Transverse colon (tissue), 4 donors: Measurements from ENCODE around the gene KIF16B. TPM values are rescaled to one million over a fixed set of nuclear protein-coding genes. Genes with fewer than 3 reads are reported as not detected.

Experiments
- DNase-seq: peaks from one replicate; pipeline ENCODE4 v3.0.0-alpha.2; 2019
- H3K27ac ChIP-seq, 4 donors: fragments of 200-600 bp; sonication (generic); 2 replicates each; pipeline ENCODE4 v1.5.1; 2016 to 2018; ENCODE audit warnings: inconsistent platforms in 4 of 4
- H3K27me3 ChIP-seq: fragments of 200-600 bp; sonication (generic); 2 replicates; pipeline ENCODE4 v1.5.1; 2017; ENCODE audit warnings: inconsistent platforms
- H3K36me3 ChIP-seq, 4 donors: fragments of 200-600 bp; sonication (generic); 2 replicates each; pipeline ENCODE4 v1.5.1; 2017 to 2019; ENCODE audit warnings: inconsistent platforms in 4 of 4
- H3K4me1 ChIP-seq, 4 donors: fragments of 200-600 bp; sonication (generic); 2 replicates each; pipeline ENCODE4 v1.5.1; 2017 to 2020; ENCODE audit warnings: inconsistent platforms in 4 of 4
- H3K4me3 ChIP-seq, 4 donors: fragments of 200-600 bp; sonication (generic); 1 replicate in 1 of 4; 2 replicates in 3 of 4; pipeline versions ENCODE4 v1.5.1 to v1.6.1; 2017 to 2019; ENCODE audit warnings: inconsistent platforms in 4 of 4
- H3K9me3 ChIP-seq, 2 donors: fragments of 200-600 bp; sonication (generic); 2 replicates each; pipeline ENCODE4 v1.5.1; 2017 to 2019; ENCODE audit warnings: inconsistent platforms in 2 of 2
- EP300 ChIP-seq: sonication (generic); formaldehyde crosslinking; IDR thresholded peaks from one replicate; pipeline ENCODE4 v1.6.1; 2017; ENCODE audit warnings: antibody characterized with exemption, low read depth
- POLR2A ChIP-seq: fragments of 450-650 bp; IDR thresholded peaks from one replicate; pipeline ENCODE4 v1.6.1; 2016; ENCODE audit warnings: antibody characterized with exemption, mild to moderate bottlenecking, moderate library complexity
- POLR2AphosphoS5 ChIP-seq, 3 donors: sonication (generic); formaldehyde crosslinking; IDR thresholded peaks; one replicate each; pipeline ENCODE4 v1.6.1; 2016; ENCODE audit warnings: antibody characterized with exemption in 3 of 3
- WGBS, 2 donors: methylation state at CpG; one replicate each; pipeline ENCODE4 v1.1.5; 2018; ENCODE audit warnings: low coverage in 1 of 2; 5-methylcytosine and 5-hydroxymethylcytosine counted together
- in situ Hi-C, 4 donors: fragments of 200-750 bp; cut with MboI; loops; one replicate each; pipeline versions ENCODE4 v1.15.0 to v1.15.1; 2017; ENCODE audit warnings: low sequenced_read_pairs in 3 of 4, low pct_ligation_motif_present in 1 of 4, low pct_unique_long_range_greater_than_20kb in 1 of 4
- intact Hi-C: fragments of 100-400 bp; cut with DNase I; formaldehyde crosslinking; loops from one replicate; pipeline ENCODE4 v1.15.1; 2023; ENCODE audit warnings: low total_unique reads
- total RNA-seq, 4 donors: library from RNA; depleted of rRNA; stranded (reverse); fragments of >200 nt; gene quantifications; one replicate each; pipeline ENCODE4 v1.1.0, GENCODE V29; 2016
- TF ChIP-seq, protein P1 (sequence below), 5 experiments: fragments of 200-600 bp in 3 of 5; fragments of 450-650 bp in 2 of 5; sonication (generic) in 3 of 5; IDR thresholded peaks; 1 replicate in 2 of 5; 2 replicates in 3 of 5; pipeline ENCODE4 v1.5.1; 2016 to 2017; ENCODE audit warnings: antibody characterized with exemption in 5 of 5, inconsistent platforms in 3 of 5, mild to moderate bottlenecking in 2 of 5, moderate library complexity in 1 of 5

KIF16B gene
- total RNA-seq, 4 donors from 2014 or later = 82.7 to 154 (median 90.1) TPM

DNA sequence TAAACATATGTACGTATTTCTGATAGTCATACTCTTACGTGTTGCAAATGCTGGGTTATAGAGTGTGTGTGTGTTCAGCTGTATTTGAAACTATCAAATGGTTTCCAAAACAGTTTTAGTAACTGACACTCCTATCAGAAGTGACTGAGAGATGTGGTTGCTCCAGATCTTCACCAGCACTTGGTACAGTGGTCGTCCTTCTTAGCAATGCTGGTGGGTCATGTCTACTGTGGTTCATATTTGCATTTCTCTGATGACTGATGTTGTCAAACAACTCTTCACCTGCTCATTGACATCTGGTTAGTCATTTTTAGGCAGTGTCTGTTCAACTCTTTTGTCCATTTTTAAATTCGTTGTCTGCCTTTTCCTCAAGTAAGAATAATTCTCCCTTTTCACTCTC, 259.3 kb downstream of the KIF16B start:
- Histone ChIP-seq H3K27ac (no peak overlapping the region), H3K4me3 (no peak overlapping the region), H3K36me3 (peaks cover 0 to 10% (median 0%) of the 10 kb centered on the region in 4 donors), H3K27me3 (no peaks in the 10 kb centered on the region), H3K4me1 (no peaks in the 10 kb centered on the region), H3K9me3 (no peaks in the 10 kb centered on the region)
- in situ Hi-C loops = no loop called here
- 61 to 78% methylated on average over 2 to 4 of the region's 4 CpGs for WGBS, 2 donors
- TF ChIP-seq POLR2AphosphoS5 (IDR thresholded peaks at IDR 0.05) = no peak
- TF ChIP-seq EP300 = no peak
- TF ChIP-seq, protein P1, sequence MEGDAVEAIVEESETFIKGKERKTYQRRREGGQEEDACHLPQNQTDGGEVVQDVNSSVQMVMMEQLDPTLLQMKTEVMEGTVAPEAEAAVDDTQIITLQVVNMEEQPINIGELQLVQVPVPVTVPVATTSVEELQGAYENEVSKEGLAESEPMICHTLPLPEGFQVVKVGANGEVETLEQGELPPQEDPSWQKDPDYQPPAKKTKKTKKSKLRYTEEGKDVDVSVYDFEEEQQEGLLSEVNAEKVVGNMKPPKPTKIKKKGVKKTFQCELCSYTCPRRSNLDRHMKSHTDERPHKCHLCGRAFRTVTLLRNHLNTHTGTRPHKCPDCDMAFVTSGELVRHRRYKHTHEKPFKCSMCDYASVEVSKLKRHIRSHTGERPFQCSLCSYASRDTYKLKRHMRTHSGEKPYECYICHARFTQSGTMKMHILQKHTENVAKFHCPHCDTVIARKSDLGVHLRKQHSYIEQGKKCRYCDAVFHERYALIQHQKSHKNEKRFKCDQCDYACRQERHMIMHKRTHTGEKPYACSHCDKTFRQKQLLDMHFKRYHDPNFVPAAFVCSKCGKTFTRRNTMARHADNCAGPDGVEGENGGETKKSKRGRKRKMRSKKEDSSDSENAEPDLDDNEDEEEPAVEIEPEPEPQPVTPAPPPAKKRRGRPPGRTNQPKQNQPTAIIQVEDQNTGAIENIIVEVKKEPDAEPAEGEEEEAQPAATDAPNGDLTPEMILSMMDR (IDR thresholded peaks at IDR 0.05) = no peak
- no peak for TF ChIP-seq POLR2A
- intact Hi-C loops = no loop called here
- no peak for DNase-seq

DNA sequence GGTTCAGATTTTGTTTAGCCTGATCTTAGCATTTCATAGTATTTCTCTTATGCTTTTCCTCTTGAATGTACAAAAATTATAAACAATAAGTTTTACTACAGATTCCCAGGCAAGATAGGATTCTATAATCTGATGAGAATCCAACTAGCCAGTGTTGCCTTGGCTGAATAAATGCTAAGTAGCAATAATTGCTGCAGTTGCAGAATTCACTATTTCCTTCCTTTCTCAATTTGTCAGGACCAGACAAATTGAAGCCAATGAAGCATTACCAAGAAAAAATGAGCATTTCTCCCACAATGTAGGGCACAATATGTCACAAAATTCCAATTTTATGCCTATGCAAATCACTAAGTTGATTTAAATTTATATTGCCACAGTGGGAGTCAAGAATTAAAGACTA, 260.2 kb downstream of the KIF16B start:
- TF ChIP-seq EP300 (no peak), POLR2A (no peak), POLR2AphosphoS5 (IDR thresholded peaks at IDR 0.05) (no peak)
- TF ChIP-seq, protein P1 (IDR thresholded peaks at IDR 0.05) = no peak
- Histone ChIP-seq H3K27me3 (no peaks in the 10 kb centered on the region), H3K4me1 (no peaks in the 10 kb centered on the region), H3K27ac (no peak overlapping the region), H3K9me3 (no peaks in the 10 kb centered on the region), H3K36me3 (peaks cover 0 to 10% (median 0%) of the 10 kb centered on the region in 4 donors), H3K4me3 (no peak overlapping the region)
- in situ Hi-C loops (no loop called here), intact Hi-C loops (no loop called here)
- DNase-seq = no peak

DNA sequence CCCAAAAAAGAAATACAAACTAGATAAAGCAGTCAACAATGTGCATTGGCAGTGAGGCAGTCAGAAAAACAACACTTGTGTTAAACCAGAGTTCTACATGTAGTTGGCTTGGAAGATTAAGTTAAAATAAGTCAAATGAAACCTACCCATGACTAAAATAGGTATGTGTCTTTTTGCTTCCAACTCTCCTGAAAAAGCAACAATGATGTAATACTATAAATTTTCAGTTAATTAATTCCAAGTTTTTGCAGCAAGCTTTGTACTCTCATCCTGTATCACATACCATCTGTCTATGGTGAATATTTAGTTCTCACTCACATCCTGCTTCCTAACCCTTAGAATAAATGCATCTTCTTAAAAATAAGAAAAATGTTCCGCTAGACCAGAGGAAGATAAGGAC, 261.5 kb downstream of the KIF16B start:
- DNase-seq = no peak
- H3K36me3 ChIP-seq = peaks cover 0 to 10% (median 0%) of the 10 kb centered on the region in 4 donors
- WGBS, 2 donors = 71 to 95% methylated on average over 1 of the region's 1 CpG
- no peaks in the 10 kb centered on the region for H3K4me1 ChIP-seq
- no peaks in the 10 kb centered on the region for H3K9me3 ChIP-seq
- H3K27me3 ChIP-seq = no peaks in the 10 kb centered on the region
- in situ Hi-C loops (no loop called here), intact Hi-C loops (no loop called here)
- no peak overlapping the region for H3K4me3 ChIP-seq
- H3K27ac ChIP-seq = no peak overlapping the region
- TF ChIP-seq POLR2A (no peak), EP300 (no peak), POLR2AphosphoS5 (IDR thresholded peaks at IDR 0.05) (no peak)
- TF ChIP-seq, protein P1 (IDR thresholded peaks at IDR 0.05) = no peak

DNA sequence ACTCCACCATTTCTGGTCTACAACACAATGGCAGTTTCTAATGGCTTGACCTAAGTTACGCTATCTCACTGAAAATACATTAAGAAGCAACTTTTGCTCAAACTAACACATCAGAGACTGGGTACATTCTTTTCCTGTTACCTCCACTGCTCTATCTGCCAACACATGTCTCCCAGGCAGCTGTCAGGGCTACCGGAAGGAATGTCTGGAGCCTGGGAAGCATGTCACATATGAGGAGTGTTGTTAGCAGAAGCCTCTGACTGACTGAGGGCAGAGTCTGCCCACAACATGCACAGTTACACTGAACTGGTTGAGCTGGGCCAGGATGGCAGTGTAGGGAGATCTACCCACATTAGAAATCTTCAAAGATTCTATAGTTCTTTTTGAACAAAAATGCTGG, 264.5 kb downstream of the KIF16B start:
- Histone ChIP-seq H3K36me3 (peaks cover 0 to 10% (median 0%) of the 10 kb centered on the region in 4 donors), H3K27ac (no peak overlapping the region), H3K4me3 (no peak overlapping the region), H3K9me3 (peaks cover under 1 to 3% of the 10 kb centered on the region in 2 donors), H3K27me3 (no peaks in the 10 kb centered on the region), H3K4me1 (no peaks in the 10 kb centered on the region)
- in situ Hi-C loops = no loop called here
- 89% methylated on average over 2 of the region's 2 CpGs; no CpG with 5 or more reads in 1 of the 2 donors for WGBS, 2 donors
- intact Hi-C loops = no loop called here
- DNase-seq = no peak
- TF ChIP-seq POLR2A (no peak), EP300 (no peak), POLR2AphosphoS5 (IDR thresholded peaks at IDR 0.05) (no peak)
- TF ChIP-seq, protein P1 (IDR thresholded peaks at IDR 0.05) = no peak
